H1 (cell line): ENCODE measurements around the gene SIPA1L3. TPM values are rescaled to one million over a fixed set of nuclear protein-coding genes. Genes with fewer than 3 reads are reported as not detected.

Experiments
- CTCF ChIA-PET: fragments of 300-600 bp; sonication (Branson Sonifier 250); formaldehyde crosslinking; loops from one replicate; lab custom pipeline; 2021; ENCODE audit not compliant: partially characterized antibody; lab: Charles Lee
- POLR2A ChIA-PET: fragments of 300-600 bp; sonication (Branson Sonifier 250); formaldehyde crosslinking; loops from one replicate; lab custom pipeline; 2021; ENCODE audit warnings: inconsistent platforms; ENCODE audit not compliant: partially characterized antibody; lab: Charles Lee
- DNase-seq, 2 experiments: peaks; one replicate each; pipeline versions ENCODE4 v3.0.0 to v3.0.0-alpha.2; 2010 to 2022; ENCODE audit warnings: low spot score in 2 of 2, low read depth in 1 of 2, mixed read lengths in 1 of 2
- FAIRE-seq: peaks from 2 replicates; lab custom pipeline; 2011; peaks lifted over from hg19 to GRCh38; lab: Jason Lieb, UNC
- H2AFZ ChIP-seq: 2 replicates; pipeline ENCODE4 v1.8.1; 2012; ENCODE audit warnings: low read length, inconsistent platforms
- H2AK5ac ChIP-seq: 2 replicates; pipeline ENCODE4 v1.6.1; 2013; ENCODE audit warnings: low read depth, low read length
- H2BK120ac ChIP-seq: replicated peaks from 2 replicates; pipeline ENCODE3; 2013; ENCODE audit warnings: low read depth, low read length, inconsistent platforms
- H2BK12ac ChIP-seq: 2 replicates; pipeline ENCODE4 v1.6.1; 2013; ENCODE audit warnings: low read depth, low read length
- H2BK15ac ChIP-seq: 2 replicates; pipeline ENCODE4 v1.6.1; 2013; ENCODE audit warnings: low read length
- H2BK20ac ChIP-seq: 2 replicates; pipeline ENCODE4 v1.6.1; 2013; ENCODE audit warnings: low read length
- H2BK5ac ChIP-seq: 2 replicates; pipeline ENCODE4 v1.6.1; 2013; ENCODE audit warnings: low read depth, low read length
- H3K14ac ChIP-seq: 2 replicates; pipeline ENCODE4 v1.6.1; 2013; ENCODE audit warnings: inconsistent platforms; ENCODE audit not compliant: insufficient read length
- H3K18ac ChIP-seq: 2 replicates; pipeline ENCODE4 v1.6.1; 2013; ENCODE audit warnings: low read length; ENCODE audit errors: extremely low read depth
- H3K23ac ChIP-seq: 2 replicates; pipeline ENCODE4 v1.6.1; 2013; ENCODE audit warnings: inconsistent platforms; ENCODE audit not compliant: insufficient read length
- H3K23me2 ChIP-seq: 2 replicates; pipeline ENCODE4 v1.6.1; 2013; ENCODE audit warnings: low read depth, low read length
- H3K27ac ChIP-seq: 2 replicates; pipeline ENCODE4 v1.6.1; 2011; ENCODE audit warnings: low read depth, low read length, inconsistent platforms
- H3K27me3 ChIP-seq, 4 experiments: replicated peaks in 1 of 4; 1 replicate in 1 of 4; 2 replicates in 3 of 4; pipeline versions ENCODE4 v1.6.1 to v1.8.1; 2011 to 2013; ENCODE audit warnings: low read length in 3 of 4, mild to moderate bottlenecking in 3 of 4, inconsistent platforms in 2 of 4, mixed read lengths in 2 of 4, moderate library complexity in 1 of 4; ENCODE audit not compliant: control insufficient read depth in 3 of 4, insufficient read depth in 3 of 4; ENCODE audit errors: extremely low read depth in 1 of 4
- H3K36me3 ChIP-seq, 4 experiments: 2 replicates each; pipeline versions ENCODE4 v1.6.1 to v1.8.1; 2011 to 2013; ENCODE audit warnings: mild to moderate bottlenecking in 4 of 4, low read length in 3 of 4, moderate library complexity in 2 of 4, control low read depth in 1 of 4, inconsistent platforms in 1 of 4; ENCODE audit not compliant: insufficient read depth in 4 of 4, control insufficient read depth in 2 of 4
- H3K4ac ChIP-seq: replicated peaks from 2 replicates; pipeline ENCODE3; 2013; ENCODE audit warnings: low read length, low read depth, mixed read lengths, inconsistent platforms; ENCODE audit not compliant: insufficient read length
- H3K4me1 ChIP-seq, 4 experiments: replicated peaks in 1 of 4; 1 replicate in 1 of 4; 2 replicates in 3 of 4; pipeline versions ENCODE4 v1.6.1 to v1.8.1; 2011 to 2013; ENCODE audit warnings: low read length in 3 of 4, inconsistent platforms in 2 of 4, mixed read lengths in 1 of 4; ENCODE audit not compliant: insufficient read depth in 4 of 4, control insufficient read depth in 3 of 4
- H3K4me2 ChIP-seq, 2 experiments: 2 replicates each; pipeline versions ENCODE4 v1.6.1 to v1.8.1; 2011 to 2013; ENCODE audit warnings: low read depth in 2 of 2, low read length in 2 of 2, control low read depth in 1 of 2, inconsistent platforms in 1 of 2, mild to moderate bottlenecking in 1 of 2; ENCODE audit not compliant: insufficient read depth in 1 of 2
- H3K4me3 ChIP-seq, 4 experiments: fragments of 200-600, 300-600 bp in 1 of 4; sonication (generic), shearing (Covaris generic), sonication (Bioruptor Twin) in 1 of 4; 2 replicates each; pipeline versions ENCODE4 v1.5.1 to v1.8.1; 2011 to 2016; ENCODE audit warnings: low read length in 4 of 4, low read depth in 3 of 4, control low read depth in 2 of 4, inconsistent platforms in 2 of 4, mild to moderate bottlenecking in 2 of 4, mixed read lengths in 1 of 4, moderate library complexity in 1 of 4; ENCODE audit not compliant: insufficient read depth in 2 of 4; ENCODE audit errors: extremely low read depth in 1 of 4
- H3K56ac ChIP-seq: replicated peaks from 2 replicates; pipeline ENCODE3; 2013; ENCODE audit warnings: low read depth, mild to moderate bottlenecking, mixed read lengths, low read length, inconsistent platforms; ENCODE audit not compliant: insufficient read length
- H3K79me1 ChIP-seq: 2 replicates; pipeline ENCODE4 v1.6.1; 2013; ENCODE audit warnings: low read depth, low read length, control low read depth
- H3K79me2 ChIP-seq, 2 experiments: 2 replicates each; pipeline versions ENCODE4 v1.6.1 to v1.8.1; 2012 to 2013; ENCODE audit warnings: low read length in 2 of 2, mild to moderate bottlenecking in 2 of 2, inconsistent platforms in 1 of 2; ENCODE audit not compliant: insufficient read depth in 2 of 2, control insufficient read depth in 1 of 2
- H3K9ac ChIP-seq, 4 experiments: replicated peaks in 1 of 4; 1 replicate in 1 of 4; 2 replicates in 3 of 4; pipeline versions ENCODE4 v1.6.1 to v1.8.1; 2011 to 2013; ENCODE audit warnings: low read depth in 3 of 4, low read length in 3 of 4, control low read depth in 2 of 4, mild to moderate bottlenecking in 2 of 4, moderate library complexity in 2 of 4, inconsistent platforms in 1 of 4; ENCODE audit errors: extremely low read depth in 1 of 4
- H3K9me3 ChIP-seq, 2 experiments: 2 replicates each; pipeline versions ENCODE4 v1.6.1 to v1.8.1; 2012 to 2013; ENCODE audit warnings: mild to moderate bottlenecking in 2 of 2, moderate library complexity in 2 of 2, control low read depth in 1 of 2, inconsistent platforms in 1 of 2, low read depth in 1 of 2, low read length in 1 of 2, mixed read lengths in 1 of 2; ENCODE audit not compliant: insufficient read depth in 2 of 2
- H4K20me1 ChIP-seq, 2 experiments: replicated peaks in 1 of 2; 2 replicates each; pipeline versions ENCODE3 to v1.8.1; 2011 to 2013; ENCODE audit warnings: inconsistent platforms in 2 of 2, low read length in 2 of 2, mild to moderate bottlenecking in 1 of 2; ENCODE audit not compliant: insufficient read depth in 2 of 2, control insufficient read depth in 1 of 2
- H4K5ac ChIP-seq: 2 replicates; pipeline ENCODE4 v1.6.1; 2013; ENCODE audit warnings: low read length, low read depth, mixed read lengths, inconsistent platforms; ENCODE audit not compliant: insufficient read length
- H4K8ac ChIP-seq: 2 replicates; pipeline ENCODE4 v1.8.0; 2013; ENCODE audit warnings: mild to moderate bottlenecking, moderate library complexity, low read length, inconsistent platforms; ENCODE audit not compliant: insufficient read depth; ENCODE audit errors: extremely low read depth
- H4K91ac ChIP-seq: replicated peaks from 2 replicates; pipeline ENCODE3; 2013; ENCODE audit warnings: low read length, mixed read lengths, inconsistent platforms; ENCODE audit not compliant: insufficient read length
- CBX5 ChIP-seq: fragments of 300-800, 300-1000 bp; sonication (generic); IDR thresholded peaks from 2 replicates; pipeline ENCODE4 v1.7.1; 2016; ENCODE audit warnings: antibody characterized with exemption, low read length, low read depth
- CREB1 ChIP-seq: IDR thresholded peaks from 2 replicates; pipeline ENCODE4 v1.6.1; 2012; ENCODE audit warnings: inconsistent platforms
- EGR1 ChIP-seq: IDR thresholded peaks from 2 replicates; pipeline ENCODE4 v1.6.1; 2011; ENCODE audit warnings: low read depth, low read length, borderline replicate concordance
- EP300 ChIP-seq, 2 experiments: IDR thresholded peaks; 1 replicate in 1 of 2; 2 replicates in 1 of 2; pipeline ENCODE4 v1.6.1; 2011 to 2012; ENCODE audit warnings: low read depth in 2 of 2, low read length in 2 of 2, mild to moderate bottlenecking in 2 of 2, borderline replicate concordance in 1 of 2, inconsistent platforms in 1 of 2, moderate library complexity in 1 of 2
- JUN ChIP-seq: IDR thresholded peaks from 2 replicates; pipeline ENCODE4 v1.6.1; 2011; ENCODE audit warnings: low read depth, mild to moderate bottlenecking, improper control_type of control experiment, low read length
- MAX ChIP-seq: IDR thresholded peaks from 2 replicates; pipeline ENCODE4 v1.6.1; 2012; ENCODE audit warnings: inconsistent platforms
- POLR2AphosphoS5 ChIP-seq: IDR thresholded peaks from 2 replicates; pipeline ENCODE4 v1.6.1; 2011; ENCODE audit warnings: low read depth, low read length
- RBBP5 ChIP-seq: IDR thresholded peaks from 2 replicates; pipeline ENCODE4 v1.7.1; 2012; ENCODE audit warnings: low read depth, mild to moderate bottlenecking, inconsistent platforms, low read length, moderate library complexity, borderline replicate concordance
- SUZ12 ChIP-seq: fragments of 200-600 bp; sonication (generic); IDR thresholded peaks from 2 replicates; pipeline ENCODE4 v1.6.1; 2012; ENCODE audit warnings: mild to moderate bottlenecking, inconsistent platforms, low read length, moderate library complexity, mixed read lengths
- TCF12 ChIP-seq: IDR thresholded peaks from 2 replicates; pipeline ENCODE4 v1.6.1; 2011; ENCODE audit warnings: low read depth, mild to moderate bottlenecking, low read length
- USF2 ChIP-seq: IDR thresholded peaks from 2 replicates; pipeline ENCODE4 v1.6.1; 2011; ENCODE audit warnings: low read length, improper control_type of control experiment
- WGBS, 2 experiments: shearing (Covaris generic) in 1 of 2; methylation state at CpG; one replicate each; pipeline versions ENCODE4 v1.1.6 to v1.1.7; 2013 to 2015; ENCODE audit warnings: low lambda C conversion rate in 2 of 2, mixed read lengths in 2 of 2, inconsistent platforms in 1 of 2, low coverage in 1 of 2, missing lambda C conversion rate in 1 of 2; ENCODE audit not compliant: insufficient replicate concordance in 2 of 2, insufficient coverage in 1 of 2, insufficient read length in 1 of 2; ENCODE audit errors: extremely low coverage in 1 of 2, missing lambda C conversion rate in 1 of 2; 5-methylcytosine and 5-hydroxymethylcytosine counted together
- polyA plus RNA-seq, 7 experiments: library from polyadenylated mRNA; depleted of rRNA in 3 of 7; stranded (reverse) in 5 of 7; unstranded in 2 of 7; fragments of >200 nt in 5 of 7; fragments of 200-250 nt in 2 of 7; gene quantifications; 1 replicate in 5 of 7; 2 replicates in 1 of 7; 4 replicates in 1 of 7; pipeline versions ENCODE4 v1.2.1 to v1.2.3, GENCODE V29; 2011 to 2013; ENCODE audit warnings: missing spikeins in 2 of 7, mixed read lengths in 2 of 7
- total RNA-seq: library from RNA; stranded (reverse); fragmentation: NEBNext Ultra II Directional; extraction: Animal tissue kit (Norgen Biotek cat#: 25700); gene quantifications from 2 replicates; pipeline ENCODE4 v1.2.1, GENCODE V29; 2021
- TF ChIP-seq, protein P1 (sequence below): IDR thresholded peaks from 2 replicates; pipeline ENCODE4 v1.6.1; 2012; ENCODE audit warnings: inconsistent platforms

Gene SIPA1L3
- total and polyA plus RNA-seq, 2 of the 8 experiments (the other 6 are each of a cell fraction or from before 2014, with no cell fraction given): 15.0 to 54.9 TPM

DNA sequence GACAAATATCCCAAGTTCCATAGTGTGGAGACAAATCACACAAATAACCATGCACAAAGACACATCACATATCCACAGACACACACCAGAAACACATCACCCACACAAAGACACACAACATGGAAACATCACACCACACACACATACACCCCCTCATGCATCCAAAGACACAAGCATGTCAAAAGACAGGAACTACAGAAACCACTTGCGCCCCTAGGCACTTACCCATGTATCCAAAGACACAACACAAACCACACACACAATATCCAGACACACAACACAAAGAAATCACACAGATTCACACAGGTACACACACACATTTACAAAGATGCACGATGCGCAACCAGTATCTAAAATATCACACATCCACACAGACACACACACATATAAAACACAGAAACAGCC, 316.1 kb downstream of the SIPA1L3 start:
- H3K4ac ChIP-seq: peak overlapping the region; percentile 78
- peak overlapping the region; percentile 78 to 80 for H3K4me2 ChIP-seq
- H2BK15ac ChIP-seq: peak overlapping the region; percentile 93
- H4K91ac ChIP-seq: peak overlapping the region; percentile 34
- WGBS, 2 experiments: 90% methylated on average over 3 of the region's 3 CpGs; no CpG with 5 or more reads in 1 of the 2 experiments
- H3K36me3 ChIP-seq: no peaks in the 10 kb centered on the region; a peak in 1 of 8 replicates
- no peak overlapping the region for H2BK5ac ChIP-seq
- H4K20me1 ChIP-seq: peaks cover 0 to 5% of the 10 kb centered on the region in 2 experiments
- H3K79me1 ChIP-seq: peaks cover 4% of the 10 kb centered on the region
- peak overlapping the region in 1 of 4 experiments; percentile 74; a peak in 4 of 8 replicates for H3K4me3 ChIP-seq
- peak overlapping the region; percentile 30; the same call in 1 of the 2 replicates for H2BK12ac ChIP-seq
- peaks cover 8% of the 10 kb centered on the region for H3K23me2 ChIP-seq
- H3K79me2 ChIP-seq: peaks cover 0 to 7% of the 10 kb centered on the region in 2 experiments; a peak in 2 of 4 replicates
- no peak overlapping the region for H2BK120ac ChIP-seq
- H3K18ac ChIP-seq: no peak overlapping the region
- DNase-seq (no peak), FAIRE-seq (no peak)
- CTCF ChIA-PET: no interaction called here
- peak overlapping the region; percentile 79 for H3K56ac ChIP-seq
- H3K23ac ChIP-seq: peak overlapping the region; percentile 3
- no peak overlapping the region for H2AFZ ChIP-seq
- H3K27ac ChIP-seq: no peak overlapping the region
- H3K14ac ChIP-seq: no peak overlapping the region
- POLR2A ChIA-PET: no interaction called here
- H3K9me3 ChIP-seq: no peaks in the 10 kb centered on the region
- peaks cover 6 to 17% (median 14%) of the 10 kb centered on the region in 4 experiments for H3K4me1 ChIP-seq
- no peak overlapping the region for H4K5ac ChIP-seq
- no peak overlapping the region for H4K8ac ChIP-seq
- H3K27me3 ChIP-seq: peaks cover 0 to 5% (median 4%) of the 10 kb centered on the region in 4 experiments; a peak in 2 of 7 replicates
- H2AK5ac ChIP-seq: peak overlapping the region; percentile 86; the same call in 1 of the 2 replicates
- H2BK20ac ChIP-seq: no peak overlapping the region
- no peak overlapping the region; a peak in 2 of 7 replicates for H3K9ac ChIP-seq
- TF ChIP-seq USF2: no peak
- no peak for TF ChIP-seq RBBP5
- no peak for TF ChIP-seq EGR1
- TF ChIP-seq JUN: no peak
- TF ChIP-seq TCF12: no peak
- no peak for TF ChIP-seq POLR2AphosphoS5
- TF ChIP-seq SUZ12: no peak
- TF ChIP-seq, protein P1, sequence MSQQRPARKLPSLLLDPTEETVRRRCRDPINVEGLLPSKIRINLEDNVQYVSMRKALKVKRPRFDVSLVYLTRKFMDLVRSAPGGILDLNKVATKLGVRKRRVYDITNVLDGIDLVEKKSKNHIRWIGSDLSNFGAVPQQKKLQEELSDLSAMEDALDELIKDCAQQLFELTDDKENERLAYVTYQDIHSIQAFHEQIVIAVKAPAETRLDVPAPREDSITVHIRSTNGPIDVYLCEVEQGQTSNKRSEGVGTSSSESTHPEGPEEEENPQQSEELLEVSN: no peak
- no peak for TF ChIP-seq CREB1
- TF ChIP-seq EP300 (IDR thresholded peaks at IDR 0.05; ENCODE audit: borderline replicate concordance in 1 of 2, low read depth in 2 of 2, low read length in 2 of 2): no peak
- no peak for TF ChIP-seq CBX5
- no peak for TF ChIP-seq MAX
